Liver (tissue), 9 donors: ENCODE data around the gene PRRG4. TPM values are rescaled to one million over a fixed set of nuclear protein-coding genes. Genes with fewer than 3 reads are reported as not detected.

Source experiments
- DNase-seq: peaks from one replicate; pipeline ENCODE4 v3.0.0-alpha.2; 2017; ENCODE audit warnings: low spot score
- H3K27ac ChIP-seq, 2 donors: one replicate each; pipeline ENCODE4 v1.7.0; 2013; ENCODE audit warnings: inconsistent platforms in 2 of 2, low read length in 2 of 2, control low read depth in 1 of 2, low read depth in 1 of 2, mild to moderate bottlenecking in 1 of 2
- H3K27me3 ChIP-seq, 4 donors: one replicate each; pipeline versions ENCODE4 v1.6.1 to v1.7.0; 2013; ENCODE audit warnings: low read length in 3 of 4, inconsistent platforms in 1 of 4, mild to moderate bottlenecking in 1 of 4, moderate library complexity in 1 of 4; ENCODE audit not compliant: control insufficient read depth in 4 of 4, insufficient read depth in 4 of 4
- H3K36me3 ChIP-seq, 4 donors: one replicate each; pipeline versions ENCODE4 v1.6.1 to v1.7.0; 2013; ENCODE audit warnings: low read length in 3 of 4, mild to moderate bottlenecking in 3 of 4, low read depth in 1 of 4, moderate library complexity in 1 of 4; ENCODE audit not compliant: control insufficient read depth in 4 of 4, insufficient read depth in 3 of 4
- H3K4me1 ChIP-seq, 4 donors: one replicate each; pipeline versions ENCODE4 v1.6.1 to v1.7.0; 2013; ENCODE audit warnings: low read length in 3 of 4, mild to moderate bottlenecking in 3 of 4, moderate library complexity in 1 of 4; ENCODE audit not compliant: control insufficient read depth in 4 of 4, insufficient read depth in 4 of 4
- H3K4me3 ChIP-seq, 3 donors: one replicate each; pipeline versions ENCODE4 v1.6.1 to v1.7.0; 2013; ENCODE audit warnings: low read length in 3 of 3, control low read depth in 1 of 3, low read depth in 1 of 3, mild to moderate bottlenecking in 1 of 3
- H3K9ac ChIP-seq, 2 donors: one replicate each; pipeline ENCODE4 v1.7.0; 2013; ENCODE audit warnings: low read length in 2 of 2, mild to moderate bottlenecking in 2 of 2, moderate library complexity in 2 of 2, control low read depth in 1 of 2, low read depth in 1 of 2
- H3K9me3 ChIP-seq, 4 donors: one replicate each; pipeline versions ENCODE4 v1.6.1 to v1.7.0; 2013; ENCODE audit warnings: low read length in 3 of 4; ENCODE audit not compliant: control insufficient read depth in 4 of 4
- ATF3 ChIP-seq: IDR thresholded peaks from 2 replicates; pipeline ENCODE4 v1.6.1; 2016; ENCODE audit warnings: antibody characterized with exemption
- CTCF ChIP-seq: fragments of 150-350 bp; IDR thresholded peaks from 2 replicates; pipeline ENCODE4 v1.5.1; 2017; ENCODE audit warnings: improper control_type of control experiment, low read depth, low read length; ENCODE audit not compliant: missing input control
- EGR1 ChIP-seq, 2 donors: IDR thresholded peaks; 2 replicates each; pipeline ENCODE4 v1.6.1; 2016 to 2018; ENCODE audit warnings: antibody characterized with exemption in 2 of 2, low read depth in 2 of 2
- FOXA1 ChIP-seq: IDR thresholded peaks from 2 replicates; pipeline ENCODE4 v1.6.1; 2016; ENCODE audit warnings: antibody characterized with exemption
- GABPA ChIP-seq, 2 donors: IDR thresholded peaks in 1 of 2; conservative IDR thresholded peaks in 1 of 2; 2 replicates each; pipeline ENCODE4 v1.6.1; 2016; ENCODE audit warnings: antibody characterized with exemption in 2 of 2, mild to moderate bottlenecking in 1 of 2, moderate library complexity in 1 of 2
- HNF4A ChIP-seq, 2 donors: conservative IDR thresholded peaks; 2 replicates each; pipeline ENCODE4 v1.6.1; 2016; ENCODE audit warnings: antibody characterized with exemption in 2 of 2, mild to moderate bottlenecking in 2 of 2
- HNF4G ChIP-seq: IDR thresholded peaks from 2 replicates; pipeline ENCODE4 v1.6.1; 2016; ENCODE audit warnings: antibody characterized with exemption
- JUND ChIP-seq, 2 donors: IDR thresholded peaks; 2 replicates each; pipeline ENCODE4 v1.6.1; 2016; ENCODE audit warnings: antibody characterized with exemption in 2 of 2
- MAX ChIP-seq: IDR thresholded peaks from 2 replicates; pipeline ENCODE4 v1.6.1; 2016; ENCODE audit warnings: antibody characterized with exemption
- NR2F2 ChIP-seq: IDR thresholded peaks from 2 replicates; pipeline ENCODE4 v1.6.1; 2016; ENCODE audit warnings: antibody characterized with exemption
- RAD21 ChIP-seq, 2 donors: IDR thresholded peaks; 2 replicates each; pipeline ENCODE4 v1.6.1; 2016; ENCODE audit warnings: antibody characterized with exemption in 2 of 2, mild to moderate bottlenecking in 2 of 2
- REST ChIP-seq: IDR thresholded peaks from 2 replicates; pipeline ENCODE4 v1.6.1; 2016; ENCODE audit warnings: antibody characterized with exemption, mild to moderate bottlenecking
- RXRA ChIP-seq, 2 donors: IDR thresholded peaks; 2 replicates each; pipeline ENCODE4 v1.6.1; 2017 to 2018; ENCODE audit warnings: antibody characterized with exemption in 2 of 2, mild to moderate bottlenecking in 1 of 2
- SP1 ChIP-seq: IDR thresholded peaks from 2 replicates; pipeline ENCODE4 v1.6.1; 2018; ENCODE audit warnings: antibody characterized with exemption, mild to moderate bottlenecking
- TAF1 ChIP-seq: conservative IDR thresholded peaks from 2 replicates; pipeline ENCODE4 v1.6.1; 2016; ENCODE audit warnings: antibody characterized with exemption, mild to moderate bottlenecking
- YY1 ChIP-seq: IDR thresholded peaks from 2 replicates; pipeline ENCODE4 v1.6.1; 2016; ENCODE audit warnings: antibody characterized with exemption, mild to moderate bottlenecking
- ZBTB33 ChIP-seq: IDR thresholded peaks from 2 replicates; pipeline ENCODE4 v1.6.1; 2016; ENCODE audit warnings: antibody characterized with exemption
- WGBS: extraction: QIAGEN DNeasy Blood & Tissue Kit; methylation state at CpG from one replicate; pipeline ENCODE4 v1.1.7; 2013; 5-methylcytosine and 5-hydroxymethylcytosine counted together
- polyA plus RNA-seq, 2 donors: library from polyadenylated mRNA; stranded (reverse) in 1 of 2; unstranded in 1 of 2; fragments of 200-250 nt in 1 of 2; fragments of >200 nt in 1 of 2; fragmentation: Nextera tagmentation in 1 of 2; extraction: Ambion mirVana in 1 of 2; gene quantifications; one replicate each; pipeline versions ENCODE4 v1.2.1 to v1.2.3, GENCODE V29; 2013 to 2015
- total RNA-seq, 2 donors: library from RNA; depleted of rRNA; stranded (reverse); fragments of >200 nt; gene quantifications; one replicate each; pipeline ENCODE4 v1.2.3, GENCODE V29; 2014
- donor health status: healthy.
- donor health status: healthy.
- donor health status: healthy.
- donor health status: healthy.
- donor health status: healthy.

PRRG4 gene
- total and polyA plus RNA-seq, 4 donors: 3.4 to 12.0 (median 5.9) TPM

GRCh38 chr11:32819187-32819586 is 10.5 kb upstream of the PRRG4 start:
- DNase-seq: no peak
- no peaks in the 10 kb centered on the region for H3K36me3 ChIP-seq
- no peaks in the 10 kb centered on the region for H3K27me3 ChIP-seq
- H3K4me1 ChIP-seq: peaks cover 0 to 6% (median 0%) of the 10 kb centered on the region in 4 donors
- no peak overlapping the region for H3K4me3 ChIP-seq
- no peak overlapping the region for H3K27ac ChIP-seq
- H3K9me3 ChIP-seq: no peaks in the 10 kb centered on the region
- TF ChIP-seq MAX (no peak), NR2F2 (no peak), JUND (IDR thresholded peaks at IDR 0.05) (no peak), FOXA1 (no peak), GABPA (IDR thresholded peaks at IDR 0.05 in 1 of 2, conservative IDR thresholded peaks at IDR 0.05 in 1 of 2) (no peak), EGR1 (IDR thresholded peaks at IDR 0.05; ENCODE audit: low read depth in 2 of 2) (no peak), CTCF (no peak), HNF4G (no peak), SP1 (no peak), ATF3 (no peak), REST (no peak), ZBTB33 (no peak), RAD21 (IDR thresholded peaks at IDR 0.05) (no peak), HNF4A (conservative IDR thresholded peaks at IDR 0.05) (no peak), RXRA (IDR thresholded peaks at IDR 0.05) (no peak), YY1 (no peak), TAF1 (no peak)
- H3K9ac ChIP-seq: no peak overlapping the region
- WGBS: 91% methylated on average over 2 of the region's 2 CpGs

- no peak for TF ChIP-seq FOXA1
- no peak for TF ChIP-seq YY1
- no peak for TF ChIP-seq MAX
- TF ChIP-seq EGR1 (IDR thresholded peaks at IDR 0.05; ENCODE audit: low read depth in 2 of 2): no peak
- no peak for TF ChIP-seq CTCF
- no peak for TF ChIP-seq HNF4A (conservative IDR thresholded peaks at IDR 0.05)
- Histone ChIP-seq H3K9ac (no peak overlapping the region), H3K4me3 (no peak overlapping the region), H3K4me1 (peaks cover 0 to 6% (median 0%) of the 10 kb centered on the region in 4 donors), H3K27me3 (no peaks in the 10 kb centered on the region), H3K9me3 (no peaks in the 10 kb centered on the region), H3K36me3 (peaks cover 0 to 2% (median 0%) of the 10 kb centered on the region in 4 donors), H3K27ac (no peak overlapping the region)
- no peak for DNase-seq
Observed at GRCh38 chr11:32820497-32820896, 9.2 kb upstream of the PRRG4 start.
